Glutamatergic neuron (in vitro differentiated cells): ENCODE measurements around the gene FRMD4A. TPM values are rescaled to one million over a fixed set of nuclear protein-coding genes. Genes with fewer than 3 reads are reported as not detected.
"Not testable (repeated sequence)": the region's sequence is repeated elsewhere in the genome, so short reads cannot be mapped to it uniquely, and the experiment has no call there.

Source experiments
- DNase-seq: peaks from one replicate; pipeline ENCODE4 v3.0.0; 2022
- H3K27ac Mint-ChIP-seq: one replicate; pipeline ENCODE4 v1.8.0; 2020; ENCODE audit warnings: mild to moderate bottlenecking, mixed read lengths, inconsistent platforms; ENCODE audit not compliant: unreplicated experiment
- H3K27me3 Mint-ChIP-seq: one replicate; pipeline ENCODE4 v1.8.0; 2020; ENCODE audit warnings: mild to moderate bottlenecking, moderate library complexity, mixed read lengths, inconsistent platforms; ENCODE audit not compliant: unreplicated experiment
- H3K36me3 Mint-ChIP-seq: one replicate; pipeline ENCODE4 v1.8.0; 2020; ENCODE audit warnings: mild to moderate bottlenecking, mixed read lengths, inconsistent platforms; ENCODE audit not compliant: unreplicated experiment
- H3K4me1 Mint-ChIP-seq: one replicate; pipeline ENCODE4 v1.8.0; 2020; ENCODE audit warnings: mild to moderate bottlenecking, low read depth, mixed read lengths, inconsistent platforms; ENCODE audit not compliant: unreplicated experiment
- H3K4me3 Mint-ChIP-seq: one replicate; pipeline ENCODE4 v1.8.0; 2020; ENCODE audit warnings: mild to moderate bottlenecking, mixed read lengths, inconsistent platforms; ENCODE audit not compliant: unreplicated experiment
- H3K9me3 Mint-ChIP-seq: one replicate; pipeline ENCODE4 v1.8.0; 2020; ENCODE audit warnings: mild to moderate bottlenecking, moderate library complexity, mixed read lengths, inconsistent platforms; ENCODE audit not compliant: unreplicated experiment
- total RNA-seq: library from RNA; stranded (reverse); fragmentation: NEBNext Ultra II Directional; extraction: Animal tissue kit (Norgen Biotek cat#: 25700); gene quantifications from one replicate; pipeline ENCODE4 v1.2.1, GENCODE V29; 2021; ENCODE audit not compliant: unreplicated experiment
- TF ChIP-seq, protein P1 (sequence below): fragments of 200-600 bp; sonication (generic); IDR thresholded peaks from one replicate; pipeline ENCODE4 v1.5.0; 2021; ENCODE audit not compliant: partially characterized antibody, unreplicated experiment

FRMD4A gene
- total RNA-seq, 1 donor from 2014 or later = 70.6 TPM

DNA sequence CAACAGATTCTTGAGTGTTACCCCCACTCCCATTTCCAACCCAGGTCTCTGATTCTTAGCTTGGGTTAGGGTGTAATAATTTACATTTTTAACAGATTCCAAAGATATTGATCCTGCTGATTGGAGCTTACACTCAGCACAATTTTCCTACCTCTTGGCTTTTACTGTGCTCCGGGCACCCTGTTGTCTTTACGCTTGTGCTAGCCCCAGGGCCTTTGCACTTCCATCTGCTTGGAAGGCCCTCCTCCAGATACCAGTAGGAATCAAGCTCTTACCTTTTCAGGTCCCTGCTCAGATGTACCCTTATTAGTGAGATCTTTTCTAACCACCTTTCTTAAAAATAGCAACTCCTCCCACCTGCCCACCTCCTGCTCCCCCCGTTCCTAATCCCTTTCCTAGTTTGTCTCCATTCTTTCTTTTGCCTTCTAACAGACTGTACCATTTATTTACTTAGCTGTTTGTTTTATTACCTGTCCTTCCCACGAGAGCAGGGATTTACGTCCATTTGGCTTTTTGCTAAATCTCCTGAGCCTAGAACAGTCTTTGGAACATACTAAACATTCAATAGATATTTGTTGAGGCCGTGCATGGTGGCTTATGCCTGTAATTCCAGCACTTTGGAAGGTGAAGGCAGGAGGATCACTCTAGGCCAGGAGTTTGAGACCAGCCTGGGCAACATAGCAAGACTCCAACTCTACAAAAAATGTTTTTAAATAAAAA, 427.7 kb downstream of the FRMD4A start:
- no peak for DNase-seq
- TF ChIP-seq, protein P1, sequence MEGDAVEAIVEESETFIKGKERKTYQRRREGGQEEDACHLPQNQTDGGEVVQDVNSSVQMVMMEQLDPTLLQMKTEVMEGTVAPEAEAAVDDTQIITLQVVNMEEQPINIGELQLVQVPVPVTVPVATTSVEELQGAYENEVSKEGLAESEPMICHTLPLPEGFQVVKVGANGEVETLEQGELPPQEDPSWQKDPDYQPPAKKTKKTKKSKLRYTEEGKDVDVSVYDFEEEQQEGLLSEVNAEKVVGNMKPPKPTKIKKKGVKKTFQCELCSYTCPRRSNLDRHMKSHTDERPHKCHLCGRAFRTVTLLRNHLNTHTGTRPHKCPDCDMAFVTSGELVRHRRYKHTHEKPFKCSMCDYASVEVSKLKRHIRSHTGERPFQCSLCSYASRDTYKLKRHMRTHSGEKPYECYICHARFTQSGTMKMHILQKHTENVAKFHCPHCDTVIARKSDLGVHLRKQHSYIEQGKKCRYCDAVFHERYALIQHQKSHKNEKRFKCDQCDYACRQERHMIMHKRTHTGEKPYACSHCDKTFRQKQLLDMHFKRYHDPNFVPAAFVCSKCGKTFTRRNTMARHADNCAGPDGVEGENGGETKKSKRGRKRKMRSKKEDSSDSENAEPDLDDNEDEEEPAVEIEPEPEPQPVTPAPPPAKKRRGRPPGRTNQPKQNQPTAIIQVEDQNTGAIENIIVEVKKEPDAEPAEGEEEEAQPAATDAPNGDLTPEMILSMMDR = no peak
- no peak overlapping the region for H3K4me3 Mint-ChIP-seq

DNA sequence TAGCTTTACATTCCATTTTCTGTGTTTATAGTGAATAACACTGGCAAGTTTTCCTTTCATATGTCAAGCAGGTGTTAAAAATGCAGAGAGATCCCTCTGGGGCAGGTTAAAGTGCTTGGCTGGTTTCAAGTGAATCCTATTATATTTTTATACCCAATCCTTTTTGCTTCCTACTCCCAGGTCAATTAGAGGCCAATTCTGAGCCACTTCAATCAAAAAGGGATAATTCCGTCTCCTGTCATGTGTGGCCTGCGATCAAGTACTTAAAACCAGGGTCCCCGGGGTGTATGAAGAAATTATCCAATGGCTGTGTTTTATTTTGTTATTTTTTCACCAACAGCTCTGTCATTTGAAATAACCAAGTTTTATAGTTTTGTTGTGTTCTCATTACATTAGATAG, 430.8 kb downstream of the FRMD4A start:
- H3K27ac Mint-ChIP-seq = no peak overlapping the region
- peaks cover 1% of the 10 kb centered on the region for H3K27me3 Mint-ChIP-seq
- DNase-seq = no peak
- TF ChIP-seq, protein P1 = no peak
- H3K9me3 Mint-ChIP-seq = peaks cover 3% of the 10 kb centered on the region
- peaks cover 9% of the 10 kb centered on the region for H3K36me3 Mint-ChIP-seq
- H3K4me3 Mint-ChIP-seq = no peak overlapping the region
- H3K4me1 Mint-ChIP-seq = peaks cover 6% of the 10 kb centered on the region

More for the DNA sequence above, 427.7 kb downstream of the FRMD4A start:
- H3K9me3 Mint-ChIP-seq = peaks cover 3% of the 10 kb centered on the region
- no peak overlapping the region for H3K27ac Mint-ChIP-seq
- H3K36me3 Mint-ChIP-seq = peaks cover 5% of the 10 kb centered on the region
- H3K4me1 Mint-ChIP-seq = peaks cover 6% of the 10 kb centered on the region
- H3K27me3 Mint-ChIP-seq = no peaks in the 10 kb centered on the region

DNA sequence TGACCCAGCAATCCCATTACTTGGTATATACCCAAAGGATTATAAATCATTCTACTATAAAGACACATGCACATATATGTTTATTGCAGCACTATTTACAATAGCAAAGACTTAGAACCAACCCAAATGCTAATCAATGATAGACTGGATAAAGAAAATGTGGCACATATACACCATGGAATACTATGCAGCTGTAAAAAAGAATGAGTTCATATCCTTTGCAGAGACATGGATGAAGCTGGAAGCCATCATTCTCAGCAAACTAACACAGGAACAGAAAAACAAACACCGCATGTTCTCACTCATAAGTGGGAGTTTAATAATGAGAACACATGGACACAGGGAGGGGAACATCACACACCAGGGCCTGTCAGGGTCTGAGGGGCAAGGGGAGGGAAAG, 434.6 kb downstream of the FRMD4A start:
- H3K4me3 Mint-ChIP-seq, H3K27ac Mint-ChIP-seq, H3K36me3 Mint-ChIP-seq, DNase-seq, H3K4me1 Mint-ChIP-seq, H3K9me3 Mint-ChIP-seq, H3K27me3 Mint-ChIP-seq: not testable (repeated sequence)

DNA sequence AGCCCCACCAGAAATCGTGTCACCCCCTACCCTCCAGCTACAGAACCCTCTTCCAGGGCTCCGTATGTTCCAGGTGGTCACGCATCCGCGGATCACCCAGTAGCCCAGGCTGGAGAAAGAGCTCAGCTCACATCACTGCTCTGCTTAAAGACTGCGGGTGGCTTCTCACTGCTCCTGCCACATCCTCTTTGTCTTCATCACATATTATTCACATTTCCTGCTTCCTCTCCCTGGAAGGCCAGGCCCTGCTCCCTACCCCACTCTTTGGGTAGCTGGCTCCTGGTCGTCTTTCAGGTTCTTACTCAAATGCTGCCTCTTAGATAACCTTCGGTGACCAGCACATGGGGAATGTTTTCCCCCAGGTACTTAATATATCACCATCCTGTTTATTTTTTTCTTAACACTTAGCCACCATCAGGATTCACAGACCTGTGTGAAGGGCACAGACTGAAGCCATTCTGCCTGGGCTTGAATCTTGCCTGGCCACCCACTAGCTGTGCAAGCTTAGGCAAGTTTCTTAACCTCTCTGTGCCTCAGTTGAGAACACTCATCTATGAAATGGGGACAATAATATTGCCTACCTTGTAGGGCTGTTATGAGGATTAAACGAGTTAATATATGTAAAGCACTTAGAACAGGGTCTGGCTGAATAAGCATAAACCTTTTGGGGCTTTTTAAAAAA, 436.2 kb downstream of the FRMD4A start:
- no peak overlapping the region for H3K27ac Mint-ChIP-seq
- H3K36me3 Mint-ChIP-seq = peaks cover 5% of the 10 kb centered on the region
- H3K27me3 Mint-ChIP-seq = peaks cover 11% of the 10 kb centered on the region
- TF ChIP-seq, protein P1 = no peak
- H3K4me1 Mint-ChIP-seq = peaks cover 7% of the 10 kb centered on the region
- H3K9me3 Mint-ChIP-seq = no peaks in the 10 kb centered on the region
- H3K4me3 Mint-ChIP-seq = no peak overlapping the region
- no peak for DNase-seq

DNA sequence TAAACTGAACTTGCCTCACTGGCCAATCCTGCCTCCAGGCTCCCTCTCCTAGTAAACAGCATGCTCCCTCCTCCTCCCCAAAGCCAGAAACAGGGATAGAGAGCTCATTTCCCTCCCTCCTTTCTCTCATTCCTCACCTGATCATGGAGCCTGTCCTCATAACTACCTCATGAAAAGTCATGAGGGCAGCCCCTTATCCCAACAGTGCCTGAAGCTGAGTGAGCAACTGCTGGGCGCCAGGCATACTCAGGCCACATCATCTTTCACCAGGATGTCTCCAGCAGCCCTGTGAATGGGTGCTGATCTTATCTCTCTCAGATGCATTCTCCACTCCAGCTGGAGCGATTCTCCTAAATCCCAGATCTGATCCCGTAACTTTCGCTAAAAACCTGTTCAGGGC, 436.8 kb downstream of the FRMD4A start:
- no peaks in the 10 kb centered on the region for H3K9me3 Mint-ChIP-seq
- peaks cover 5% of the 10 kb centered on the region for H3K36me3 Mint-ChIP-seq
- TF ChIP-seq, protein P1 = no peak
- no peak overlapping the region for H3K4me3 Mint-ChIP-seq
- H3K27ac Mint-ChIP-seq = no peak overlapping the region
- peaks cover 13% of the 10 kb centered on the region for H3K4me1 Mint-ChIP-seq
- H3K27me3 Mint-ChIP-seq = peaks cover 11% of the 10 kb centered on the region
- DNase-seq = no peak
